Neural cell (in vitro differentiated cells): ENCODE data around the gene UBL3. TPM values are rescaled to one million over a fixed set of nuclear protein-coding genes. Genes with fewer than 3 reads are reported as not detected.

Source experiments
- H2AFZ ChIP-seq: fragments of 200-600, 300-800 bp; sonication (generic), shearing (Covaris generic); 2 replicates; pipeline ENCODE4 v1.6.0; 2014; ENCODE audit warnings: low read depth, mild to moderate bottlenecking, antibody characterized with exemption, low read length, moderate library complexity
- H3F3A ChIP-seq: fragments of 200-600 bp; shearing (Covaris generic); 2 replicates; pipeline ENCODE4 v1.6.1; 2016; ENCODE audit warnings: mild to moderate bottlenecking, moderate library complexity, mixed read lengths, antibody characterized with exemption, low read length; ENCODE audit not compliant: insufficient read depth, poor library complexity, severe bottlenecking
- H3K27ac ChIP-seq: fragments of 200-600, 300-800 bp; sonication (generic), shearing (Covaris generic); 2 replicates; pipeline ENCODE4 v1.5.1; 2014; ENCODE audit warnings: mild to moderate bottlenecking, low read length, moderate library complexity
- H3K27me3 ChIP-seq: fragments of 300-800, 200-600 bp; sonication (generic), shearing (Covaris generic); 2 replicates; pipeline ENCODE4 v1.6.0; 2014; ENCODE audit warnings: mild to moderate bottlenecking, low read depth, low read length, moderate library complexity; ENCODE audit not compliant: insufficient read depth
- H3K36me3 ChIP-seq: fragments of 300-800, 200-600 bp; sonication (generic), shearing (Covaris generic); 2 replicates; pipeline ENCODE4 v1.5.1; 2014; ENCODE audit warnings: mild to moderate bottlenecking, antibody characterized with exemption, low read length, moderate library complexity; ENCODE audit not compliant: insufficient read depth
- H3K4me2 ChIP-seq: fragments of 300-800, 200-600 bp; sonication (generic), shearing (Covaris generic); 2 replicates; pipeline ENCODE4 v1.6.0; 2014; ENCODE audit warnings: mild to moderate bottlenecking, low read length
- H3K4me3 ChIP-seq: fragments of 300-800, 200-600 bp; sonication (generic), shearing (Covaris generic); 2 replicates; pipeline ENCODE4 v1.5.1; 2014; ENCODE audit warnings: mild to moderate bottlenecking, low read length, moderate library complexity
- H3K79me2 ChIP-seq: fragments of 200-600 bp; shearing (Covaris generic); replicated peaks from 2 replicates; pipeline ENCODE4 v1.6.0; 2014; ENCODE audit warnings: mild to moderate bottlenecking, low read length, moderate library complexity; ENCODE audit not compliant: insufficient read depth
- H3K9ac ChIP-seq: fragments of 300-800, 200-600 bp; sonication (generic), shearing (Covaris generic); 2 replicates; pipeline ENCODE4 v1.6.1; 2016; ENCODE audit warnings: mild to moderate bottlenecking, low read length, mixed read lengths
- H3K9me2 ChIP-seq: fragments of 200-600 bp; shearing (Covaris generic); 2 replicates; pipeline ENCODE4 v1.6.1; 2016; ENCODE audit warnings: mild to moderate bottlenecking, low read length, mixed read lengths; ENCODE audit not compliant: insufficient read depth
- H3K9me3 ChIP-seq: fragments of 200-600, 300-800 bp; sonication (generic), shearing (Covaris generic); 2 replicates; pipeline ENCODE4 v1.6.1; 2016; ENCODE audit warnings: mild to moderate bottlenecking, mixed run types, low read length, moderate library complexity, mixed read lengths
- H4K20me1 ChIP-seq: fragments of 200-600 bp; shearing (Covaris generic); 2 replicates; pipeline ENCODE4 v1.6.1; 2016; ENCODE audit warnings: mild to moderate bottlenecking, mixed run types; ENCODE audit not compliant: insufficient read depth
- EP300 ChIP-seq: fragments of 450-650 bp; conservative IDR thresholded peaks from 2 replicates; pipeline ENCODE4 v1.6.1; 2014; ENCODE audit warnings: antibody characterized with exemption, mild to moderate bottlenecking, moderate library complexity; ENCODE audit not compliant: poor library complexity, severe bottlenecking
- EZH2 ChIP-seq: fragments of 200-600, 300-800 bp; shearing (Covaris generic), sonication (generic); IDR thresholded peaks from 2 replicates; pipeline ENCODE4 v1.6.1; 2014; ENCODE audit warnings: antibody characterized with exemption, low read length, borderline replicate concordance, mild to moderate bottlenecking; ENCODE audit not compliant: insufficient read depth, poor library complexity, severe bottlenecking
- MXI1 ChIP-seq: fragments of 450-650 bp; conservative IDR thresholded peaks from 2 replicates; pipeline ENCODE4 v1.6.1; 2014; ENCODE audit warnings: antibody characterized with exemption, mild to moderate bottlenecking; ENCODE audit not compliant: poor library complexity, severe bottlenecking
- POLR2AphosphoS5 ChIP-seq: IDR thresholded peaks from 2 replicates; pipeline ENCODE4 v1.6.1; 2012
- RAD21 ChIP-seq: fragments of 450-650 bp; conservative IDR thresholded peaks from 2 replicates; pipeline ENCODE4 v1.6.1; 2014; ENCODE audit warnings: antibody characterized with exemption, mild to moderate bottlenecking, moderate library complexity
- SMC3 ChIP-seq: fragments of 450-650 bp; conservative IDR thresholded peaks from 2 replicates; pipeline ENCODE4 v1.6.1; 2014; ENCODE audit warnings: antibody characterized with exemption, mild to moderate bottlenecking, moderate library complexity; ENCODE audit not compliant: poor library complexity
- TAF1 ChIP-seq: IDR thresholded peaks from 2 replicates; pipeline ENCODE4 v1.6.1; 2012; ENCODE audit warnings: low read depth
- polyA plus RNA-seq: library from polyadenylated mRNA; depleted of rRNA; stranded (reverse); fragments of >200 nt; gene quantifications from 2 replicates; pipeline ENCODE4 v1.2.3, GENCODE V29; 2014
- small RNA-seq, 3 experiments: library from RNA; depleted of rRNA; stranded (forward); fragments of <200 nt; gene quantifications; one replicate each; pipeline ENCODE3, GENCODE V24; 2012
- TF ChIP-seq, protein P1 (sequence below): IDR thresholded peaks from 2 replicates; pipeline ENCODE4 v1.6.1; 2012; ENCODE audit warnings: borderline replicate concordance
- TF ChIP-seq, protein P2 (sequence below): fragments of 450-650 bp; IDR thresholded peaks from 2 replicates; pipeline ENCODE4 v1.5.1; 2014; ENCODE audit warnings: antibody characterized with exemption, mild to moderate bottlenecking, moderate library complexity; ENCODE audit not compliant: poor library complexity, severe bottlenecking

Gene UBL3
- polyA plus RNA-seq, 1 donor from 2014 or later: 35.8 TPM

DNA sequence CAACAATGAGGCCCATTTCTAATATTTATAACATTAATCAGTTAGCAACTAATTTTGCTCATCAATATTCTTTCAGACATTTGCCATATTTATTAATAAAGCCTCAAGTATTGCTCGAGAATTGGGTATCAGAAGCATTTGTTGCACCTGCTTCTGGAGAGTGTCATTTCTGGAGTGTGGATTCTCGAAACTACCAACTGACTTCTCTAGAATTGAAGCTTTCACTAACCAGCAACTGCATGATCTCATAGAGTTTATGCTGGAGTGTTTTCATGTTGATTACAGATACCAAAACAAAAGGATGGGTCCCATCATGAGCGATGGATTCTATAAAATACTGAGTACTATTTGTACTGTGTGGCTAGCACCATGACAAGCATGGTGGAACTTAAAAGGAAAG, 133.9 kb downstream of the UBL3 start:
- H3K9me3 ChIP-seq: peaks cover 8% of the 10 kb centered on the region
- no peaks in the 10 kb centered on the region for H3K36me3 ChIP-seq
- no peak overlapping the region for H2AFZ ChIP-seq

More for the DNA sequence above, 133.9 kb downstream of the UBL3 start:
- H3K9me2 ChIP-seq: no peaks in the 10 kb centered on the region
- no peak overlapping the region for H3K9ac ChIP-seq
- no peak overlapping the region for H3K4me3 ChIP-seq
- H3K27ac ChIP-seq: no peak overlapping the region
- no peaks in the 10 kb centered on the region for H3K27me3 ChIP-seq
- TF ChIP-seq, protein P1, sequence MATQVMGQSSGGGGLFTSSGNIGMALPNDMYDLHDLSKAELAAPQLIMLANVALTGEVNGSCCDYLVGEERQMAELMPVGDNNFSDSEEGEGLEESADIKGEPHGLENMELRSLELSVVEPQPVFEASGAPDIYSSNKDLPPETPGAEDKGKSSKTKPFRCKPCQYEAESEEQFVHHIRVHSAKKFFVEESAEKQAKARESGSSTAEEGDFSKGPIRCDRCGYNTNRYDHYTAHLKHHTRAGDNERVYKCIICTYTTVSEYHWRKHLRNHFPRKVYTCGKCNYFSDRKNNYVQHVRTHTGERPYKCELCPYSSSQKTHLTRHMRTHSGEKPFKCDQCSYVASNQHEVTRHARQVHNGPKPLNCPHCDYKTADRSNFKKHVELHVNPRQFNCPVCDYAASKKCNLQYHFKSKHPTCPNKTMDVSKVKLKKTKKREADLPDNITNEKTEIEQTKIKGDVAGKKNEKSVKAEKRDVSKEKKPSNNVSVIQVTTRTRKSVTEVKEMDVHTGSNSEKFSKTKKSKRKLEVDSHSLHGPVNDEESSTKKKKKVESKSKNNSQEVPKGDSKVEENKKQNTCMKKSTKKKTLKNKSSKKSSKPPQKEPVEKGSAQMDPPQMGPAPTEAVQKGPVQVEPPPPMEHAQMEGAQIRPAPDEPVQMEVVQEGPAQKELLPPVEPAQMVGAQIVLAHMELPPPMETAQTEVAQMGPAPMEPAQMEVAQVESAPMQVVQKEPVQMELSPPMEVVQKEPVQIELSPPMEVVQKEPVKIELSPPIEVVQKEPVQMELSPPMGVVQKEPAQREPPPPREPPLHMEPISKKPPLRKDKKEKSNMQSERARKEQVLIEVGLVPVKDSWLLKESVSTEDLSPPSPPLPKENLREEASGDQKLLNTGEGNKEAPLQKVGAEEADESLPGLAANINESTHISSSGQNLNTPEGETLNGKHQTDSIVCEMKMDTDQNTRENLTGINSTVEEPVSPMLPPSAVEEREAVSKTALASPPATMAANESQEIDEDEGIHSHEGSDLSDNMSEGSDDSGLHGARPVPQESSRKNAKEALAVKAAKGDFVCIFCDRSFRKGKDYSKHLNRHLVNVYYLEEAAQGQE: no peak
- TF ChIP-seq EZH2 (no peak), POLR2AphosphoS5 (no peak), EP300 (no peak), SMC3 (no peak), TAF1 (no peak), MXI1 (no peak), RAD21 (no peak)
- TF ChIP-seq, protein P2, sequence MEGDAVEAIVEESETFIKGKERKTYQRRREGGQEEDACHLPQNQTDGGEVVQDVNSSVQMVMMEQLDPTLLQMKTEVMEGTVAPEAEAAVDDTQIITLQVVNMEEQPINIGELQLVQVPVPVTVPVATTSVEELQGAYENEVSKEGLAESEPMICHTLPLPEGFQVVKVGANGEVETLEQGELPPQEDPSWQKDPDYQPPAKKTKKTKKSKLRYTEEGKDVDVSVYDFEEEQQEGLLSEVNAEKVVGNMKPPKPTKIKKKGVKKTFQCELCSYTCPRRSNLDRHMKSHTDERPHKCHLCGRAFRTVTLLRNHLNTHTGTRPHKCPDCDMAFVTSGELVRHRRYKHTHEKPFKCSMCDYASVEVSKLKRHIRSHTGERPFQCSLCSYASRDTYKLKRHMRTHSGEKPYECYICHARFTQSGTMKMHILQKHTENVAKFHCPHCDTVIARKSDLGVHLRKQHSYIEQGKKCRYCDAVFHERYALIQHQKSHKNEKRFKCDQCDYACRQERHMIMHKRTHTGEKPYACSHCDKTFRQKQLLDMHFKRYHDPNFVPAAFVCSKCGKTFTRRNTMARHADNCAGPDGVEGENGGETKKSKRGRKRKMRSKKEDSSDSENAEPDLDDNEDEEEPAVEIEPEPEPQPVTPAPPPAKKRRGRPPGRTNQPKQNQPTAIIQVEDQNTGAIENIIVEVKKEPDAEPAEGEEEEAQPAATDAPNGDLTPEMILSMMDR: no peak
- no peaks in the 10 kb centered on the region for H3F3A ChIP-seq
- no peaks in the 10 kb centered on the region for H3K79me2 ChIP-seq
- H3K4me2 ChIP-seq: no peak overlapping the region
- H4K20me1 ChIP-seq: no peaks in the 10 kb centered on the region

Small RNA genes within 50 kb of the gene (small RNA-seq; reads per million reads assigned to genes)
- 0 reads per million in 3 experiments for gene RF00017
- gene TIMM8BP1: 0 reads per million in 3 experiments
